Measurements from ENCODE around the gene GRAMD1B.

GRAMD1B gene

GRCh38 chr11:123588117-123588863 is 158.2 kb downstream of the GRAMD1B start:
- no peak for DNase-seq (ENCODE audit: low spot score)

GRCh38 chr11:123588864-123589262 is 158.8 kb downstream of the GRAMD1B start:
- DNase-seq (ENCODE audit: low spot score), result no peak

GRCh38 chr11:123590296-123590912 is 160.3 kb downstream of the GRAMD1B start:
- peak; percentile 77 for DNase-seq (ENCODE audit: low spot score)

- DNase-seq (ENCODE audit: low spot score), result no peak
Measured at GRCh38 chr11:123593570-123593969, 163.5 kb downstream of the GRAMD1B start.

GRCh38 chr11:123594188-123594901 is 164.3 kb downstream of the GRAMD1B start:
- DNase-seq (ENCODE audit: low spot score), result no peak

- DNase-seq (ENCODE audit: low spot score), result no peak
Measured at GRCh38 chr11:123594921-123595320, 164.9 kb downstream of the GRAMD1B start.

- no peak for DNase-seq (ENCODE audit: low spot score)
Measured at GRCh38 chr11:123597859-123598258, 167.8 kb downstream of the GRAMD1B start.

GRCh38 chr11:123601136-123601535 is 171.1 kb downstream of the GRAMD1B start:
- no peak for DNase-seq (ENCODE audit: low spot score)

- no peak for DNase-seq (ENCODE audit: low spot score)
Measured at GRCh38 chr11:123601743-123602142, 171.7 kb downstream of the GRAMD1B start.

GRCh38 chr11:123603666-123604065 is 173.6 kb downstream of the GRAMD1B start:
- no peak for DNase-seq (ENCODE audit: low spot score)

GRCh38 chr11:123607781-123608180 is 177.7 kb downstream of the GRAMD1B start:
- no peak for DNase-seq (ENCODE audit: low spot score)

- DNase-seq (ENCODE audit: low spot score), result no peak
Measured at GRCh38 chr11:123608371-123608770, 178.3 kb downstream of the GRAMD1B start.

GRCh38 chr11:123608945-123609344 is 178.9 kb downstream of the GRAMD1B start:
- no peak for DNase-seq (ENCODE audit: low spot score)

- no peak for DNase-seq (ENCODE audit: low spot score)
Measured at GRCh38 chr11:123611698-123612097, 181.6 kb downstream of the GRAMD1B start.

GRCh38 chr11:123616505-123617198 is 186.6 kb downstream of the GRAMD1B start:
- DNase-seq (ENCODE audit: low spot score), result peak; percentile 90

GRCh38 chr11:123622576-123622975 is 192.5 kb downstream of the GRAMD1B start:
- DNase-seq (ENCODE audit: low spot score), result no peak

GRCh38 chr11:123624974-123625373 is 194.9 kb downstream of the GRAMD1B start:
- DNase-seq (ENCODE audit: low spot score), result no peak

- DNase-seq (ENCODE audit: low spot score), result peak; percentile 56
Measured at GRCh38 chr11:123628936-123629683, 199.0 kb downstream of the GRAMD1B start.

- no peak for DNase-seq (ENCODE audit: low spot score)
Measured at GRCh38 chr11:123630126-123630608, 200.1 kb downstream of the GRAMD1B start.

GRCh38 chr11:123640029-123640428 is 210.0 kb downstream of the GRAMD1B start:
- no peak for DNase-seq (ENCODE audit: low spot score)

- peak; percentile 73 for DNase-seq (ENCODE audit: low spot score)
Measured at GRCh38 chr11:123640677-123641494, 210.8 kb downstream of the GRAMD1B start.

Data from AG08396 (cell line).